Measurements from ENCODE around the gene TSKS.

Gene TSKS

GRCh38 chr19:49807904-49808675 lies 45.0 kb upstream of the TSKS start:
- TF ChIP-seq CTCF (IDR thresholded peaks at IDR 0.05; ENCODE audit: control extremely low read depth, extremely low read depth, low read depth, missing control alignments), result no peak
- ChIA-PET CTCF (no interaction called here), POLR2A (interaction anchor here (1.0 kb wide), 1 partner anchor 121 kb away, joined by 4 read pairs; the partner anchor contains the start of genes ATF5 and NUP62)
- DNase-seq (ENCODE audit: extremely low spot score), result no peak

- no peak for DNase-seq (ENCODE audit: extremely low spot score)
- TF ChIP-seq CTCF (IDR thresholded peaks at IDR 0.05; ENCODE audit: control extremely low read depth, extremely low read depth, low read depth, missing control alignments), result no peak
- ChIA-PET CTCF (interaction anchor here (1.0 kb wide), 1 partner anchor 13 kb away, joined by 3 read pairs; no protein-coding TSS in a partner anchor), POLR2A (no interaction called here)
Observed at GRCh38 chr19:49807058-49807903, 44.2 kb upstream of the TSKS start.

GRCh38 chr19:49806620-49806959 lies 43.5 kb upstream of the TSKS start:
- POLR2A ChIA-PET, result no interaction called here
- CTCF ChIA-PET, result interaction anchor here (1.0 kb wide), 1 partner anchor 13 kb away, joined by 3 read pairs; no protein-coding TSS in a partner anchor

GRCh38 chr19:49805822-49806619 lies 42.9 kb upstream of the TSKS start:
- ChIA-PET CTCF (no interaction called here), POLR2A (no interaction called here)
- no peak for TF ChIP-seq CTCF (IDR thresholded peaks at IDR 0.05; ENCODE audit: control extremely low read depth, extremely low read depth, low read depth, missing control alignments)
- DNase-seq (ENCODE audit: extremely low spot score), result no peak

More at GRCh38 chr19:49806620-49806959, 43.5 kb upstream of the TSKS start:
- no peak for TF ChIP-seq CTCF (IDR thresholded peaks at IDR 0.05; ENCODE audit: control extremely low read depth, extremely low read depth, low read depth, missing control alignments)
- no peak for DNase-seq (ENCODE audit: extremely low spot score)

- no peak for DNase-seq (ENCODE audit: extremely low spot score)
- TF ChIP-seq CTCF (IDR thresholded peaks at IDR 0.05; ENCODE audit: control extremely low read depth, extremely low read depth, low read depth, missing control alignments), result no peak
- ChIA-PET CTCF (no interaction called here), POLR2A (no interaction called here)
Observed at GRCh38 chr19:49803529-49803856, 40.4 kb upstream of the TSKS start.

- no peak for DNase-seq (ENCODE audit: extremely low spot score)
- no peak for TF ChIP-seq CTCF (IDR thresholded peaks at IDR 0.05; ENCODE audit: control extremely low read depth, extremely low read depth, low read depth, missing control alignments)
- ChIA-PET POLR2A (no interaction called here), CTCF (no interaction called here)
Observed at GRCh38 chr19:49802836-49803528, 39.9 kb upstream of the TSKS start.

All from GM10248 (cell line).